Mammary microvascular endothelial cell (primary cell): Measurements from ENCODE around the gene RPL31. TPM values are rescaled to one million over a fixed set of nuclear protein-coding genes. Genes with fewer than 3 reads are reported as not detected.

Experiments used
- total RNA-seq: library from RNA; depleted of rRNA; stranded (reverse); fragments of >200 nt; gene quantifications from 2 replicates; pipeline ENCODE4 v1.2.3, GENCODE V29; 2015

Gene RPL31
- 891 and 1,073 TPM in 2 replicates for total RNA-seq

DNA sequence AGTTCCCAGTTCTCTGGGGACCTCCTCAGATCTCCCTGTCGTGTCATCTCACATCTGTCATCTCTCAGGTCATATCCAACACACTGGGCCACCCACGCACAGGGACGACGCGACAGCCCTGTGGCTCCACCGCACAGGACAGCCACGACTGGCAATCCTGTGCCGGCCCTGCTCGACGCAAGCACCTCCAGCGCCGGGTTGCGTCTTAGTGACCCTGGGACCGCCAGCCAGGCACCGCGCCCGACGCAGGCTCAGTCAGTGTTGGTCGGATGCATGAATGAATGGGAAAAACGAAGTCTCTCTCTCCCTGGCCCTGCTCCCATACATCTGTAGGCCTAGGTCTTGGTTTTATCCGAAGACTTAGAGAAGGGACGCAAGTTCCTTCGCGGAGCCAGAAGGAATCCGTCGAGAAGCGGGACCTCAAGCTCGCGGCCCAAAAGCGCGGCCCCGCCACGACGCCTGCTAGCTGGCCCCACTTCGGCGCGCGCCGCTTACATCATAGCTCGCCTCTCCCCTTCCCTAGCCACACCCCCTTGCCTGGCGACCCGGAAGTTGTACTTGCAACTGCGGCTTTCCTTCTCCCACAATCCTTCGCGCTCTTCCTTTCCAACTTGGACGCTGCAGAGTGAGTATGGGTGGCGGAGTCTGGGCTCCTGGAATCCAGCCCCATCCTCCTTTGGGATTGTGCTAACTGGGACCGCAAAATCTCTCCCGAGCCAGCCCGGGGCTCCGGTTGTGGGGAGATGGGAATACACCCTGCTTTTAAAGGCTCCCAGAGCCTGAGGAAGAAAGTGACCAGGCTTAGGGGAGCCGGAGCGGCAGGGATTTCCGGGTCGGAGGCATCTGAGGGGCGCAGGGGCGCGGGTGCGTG, at the start of gene RPL31:
Gene RPL31 (plus strand): TSS at position 599 of the 871 bp plus-strand sequence. CDS start 413 bp downstream, outside the sequence.

Other genes starting within 250 kb of the RPL31 start
- 6.8 and 21.7 TPM in 2 replicates for gene NPAS2, start 182.2 kb upstream of the RPL31 start, total RNA-seq
- 32.7 and 39.8 TPM in 2 replicates for gene TBC1D8, start 149.1 kb downstream of the RPL31 start, total RNA-seq